ENCODE measurements around the gene LPP. TPM values are rescaled to one million over a fixed set of nuclear protein-coding genes. Genes with fewer than 3 reads are reported as not detected.

The LPP gene
- total RNA-seq, 1 experiment from 2014 or later, result 264 TPM

- no peaks in the 10 kb centered on the region for H3K36me3 Mint-ChIP-seq (ENCODE audit: insufficient read depth, unreplicated experiment)
- intact Hi-C loops (cut with micrococcal nuclease; ENCODE audit: unreplicated experiment), result no loop called here
- no TSS peak for BruUV-seq (replicated peaks)
- CTCF ChIA-PET, result no interaction called here
- H3K27ac Mint-ChIP-seq (ENCODE audit: unreplicated experiment), result no peak overlapping the region
- DNase-seq, result no peak
- peaks cover 6% of the 10 kb centered on the region for H3K4me1 Mint-ChIP-seq (ENCODE audit: low read depth, unreplicated experiment)
- no peak for TF ChIP-seq CTCF (IDR thresholded peaks at IDR 0.05; ENCODE audit: unreplicated experiment)
- H3K9me3 Mint-ChIP-seq (ENCODE audit: low read depth, unreplicated experiment), result no peaks in the 10 kb centered on the region
- no peak overlapping the region for H3K4me3 Mint-ChIP-seq (ENCODE audit: low read depth, unreplicated experiment)
- H3K27me3 Mint-ChIP-seq (ENCODE audit: unreplicated experiment), result no peaks in the 10 kb centered on the region
Observed at GRCh38 chr3:188739511-188739910, 585.6 kb downstream of the LPP start.

GRCh38 chr3:188740010-188740409, 586.1 kb downstream of the LPP start:
- no peak for TF ChIP-seq CTCF (IDR thresholded peaks at IDR 0.05; ENCODE audit: unreplicated experiment)
- no peaks in the 10 kb centered on the region for H3K36me3 Mint-ChIP-seq (ENCODE audit: insufficient read depth, unreplicated experiment)
- peaks cover 9% of the 10 kb centered on the region for H3K4me1 Mint-ChIP-seq (ENCODE audit: low read depth, unreplicated experiment)
- no TSS peak for BruUV-seq (replicated peaks)
- H3K27me3 Mint-ChIP-seq (ENCODE audit: unreplicated experiment), result no peaks in the 10 kb centered on the region
- intact Hi-C loops (cut with micrococcal nuclease; ENCODE audit: unreplicated experiment), result no loop called here
- no peak for DNase-seq
- no peak overlapping the region for H3K4me3 Mint-ChIP-seq (ENCODE audit: low read depth, unreplicated experiment)
- no peaks in the 10 kb centered on the region for H3K9me3 Mint-ChIP-seq (ENCODE audit: low read depth, unreplicated experiment)
- CTCF ChIA-PET, result no interaction called here
- no peak overlapping the region for H3K27ac Mint-ChIP-seq (ENCODE audit: unreplicated experiment)

GRCh38 chr3:188742755-188743550, 589.0 kb downstream of the LPP start:
- CTCF ChIA-PET, result no interaction called here

GRCh38 chr3:188744166-188744565, 590.2 kb downstream of the LPP start:
- CTCF ChIA-PET, result no interaction called here
- no peaks in the 10 kb centered on the region for H3K9me3 Mint-ChIP-seq (ENCODE audit: low read depth, unreplicated experiment)

More at GRCh38 chr3:188742755-188743550, 589.0 kb downstream of the LPP start:
- no peak for TF ChIP-seq CTCF (IDR thresholded peaks at IDR 0.05; ENCODE audit: unreplicated experiment)
- Mint-ChIP-seq H3K4me1 (ENCODE audit: low read depth, unreplicated experiment) (peaks cover 16% of the 10 kb centered on the region), H3K4me3 (ENCODE audit: low read depth, unreplicated experiment) (no peak overlapping the region), H3K36me3 (ENCODE audit: insufficient read depth, unreplicated experiment) (no peaks in the 10 kb centered on the region), H3K27me3 (ENCODE audit: unreplicated experiment) (no peaks in the 10 kb centered on the region), H3K27ac (ENCODE audit: unreplicated experiment) (no peak overlapping the region), H3K9me3 (ENCODE audit: low read depth, unreplicated experiment) (no peaks in the 10 kb centered on the region)
- intact Hi-C loops (cut with micrococcal nuclease; ENCODE audit: unreplicated experiment), result no loop called here
- no peak for DNase-seq
- no TSS peak for BruUV-seq (replicated peaks)

More at GRCh38 chr3:188744166-188744565, 590.2 kb downstream of the LPP start:
- peaks cover 16% of the 10 kb centered on the region for H3K4me1 Mint-ChIP-seq (ENCODE audit: low read depth, unreplicated experiment)
- no peak overlapping the region for H3K4me3 Mint-ChIP-seq (ENCODE audit: low read depth, unreplicated experiment)
- H3K27ac Mint-ChIP-seq (ENCODE audit: unreplicated experiment), result no peak overlapping the region
- no TSS peak for BruUV-seq (replicated peaks)
- intact Hi-C loops (cut with micrococcal nuclease; ENCODE audit: unreplicated experiment), result no loop called here
- DNase-seq, result no peak
- no peak for TF ChIP-seq CTCF (IDR thresholded peaks at IDR 0.05; ENCODE audit: unreplicated experiment)
- H3K36me3 Mint-ChIP-seq (ENCODE audit: insufficient read depth, unreplicated experiment), result no peaks in the 10 kb centered on the region
- no peaks in the 10 kb centered on the region for H3K27me3 Mint-ChIP-seq (ENCODE audit: unreplicated experiment)
